Lower lobe of right lung (tissue), 2 donors: ENCODE results near the gene TRIM31. TPM values are rescaled to one million over a fixed set of nuclear protein-coding genes. Genes with fewer than 3 reads are reported as not detected.

ENCODE experiments used
- ATAC-seq, 2 donors: fragments of 200-7000 bp; cut with Tn5 transposase; one replicate each; pipeline ENCODE4 v1.9.1; 2020 to 2022; ENCODE audit warnings: mild to moderate bottlenecking in 2 of 2, moderate library complexity in 2 of 2
- DNase-seq: peaks from one replicate; pipeline ENCODE4 v3.0.0-alpha.2; 2020
- H3K27ac ChIP-seq: fragments of 200-600 bp; one replicate; pipeline ENCODE4 v1.8.0; 2022
- H3K27me3 ChIP-seq: fragments of 200-600 bp; one replicate; pipeline ENCODE4 v1.8.0; 2022; ENCODE audit warnings: low read depth
- H3K36me3 ChIP-seq: fragments of 200-600 bp; one replicate; pipeline ENCODE4 v1.8.0; 2022; ENCODE audit warnings: mild to moderate bottlenecking
- H3K4me1 ChIP-seq: fragments of 200-600 bp; one replicate; pipeline ENCODE4 v1.8.0; 2022
- H3K4me3 ChIP-seq: fragments of 200-600 bp; one replicate; pipeline ENCODE4 v1.8.0; 2022; ENCODE audit warnings: mild to moderate bottlenecking
- H3K9me3 ChIP-seq: fragments of 200-600 bp; one replicate; pipeline ENCODE4 v1.8.0; 2022
- CTCF ChIP-seq: fragments of 200-600 bp; IDR thresholded peaks from one replicate; pipeline ENCODE4 v1.8.0; 2022; ENCODE audit warnings: antibody characterized with exemption, mild to moderate bottlenecking
- intact Hi-C: fragments of 100-400 bp; cut with DNase I; formaldehyde crosslinking; loops from one replicate; pipeline ENCODE4 v1.11.0; 2022
- total RNA-seq: library from RNA; stranded (reverse); fragmentation: NEBNext Ultra II Directional; extraction: Animal tissue kit (Norgen Biotek cat#: 25700); gene quantifications from one replicate; pipeline ENCODE4 v1.2.1, GENCODE V29; 2021
- donor health status: DM: no; HTN: yes; CAD: no; lungs with severe emphysema.

TRIM31 gene
- total RNA-seq, 1 donor from 2014 or later, result 0.62 TPM

GRCh38 chr6:30151580-30151979 is 38.7 kb upstream of the TRIM31 start:
- H3K36me3 ChIP-seq, result no peaks in the 10 kb centered on the region
- intact Hi-C loops, result no loop called here
- H3K27ac ChIP-seq, result no peak overlapping the region
- DNase-seq (no peak), ATAC-seq (no peak)
- no peak overlapping the region for H3K4me3 ChIP-seq
- H3K9me3 ChIP-seq, result no peaks in the 10 kb centered on the region
- peaks cover 14% of the 10 kb centered on the region for H3K4me1 ChIP-seq
- peaks cover 11% of the 10 kb centered on the region for H3K27me3 ChIP-seq
- TF ChIP-seq CTCF, result no peak

- no peak for TF ChIP-seq CTCF
- peaks cover 16% of the 10 kb centered on the region for H3K27me3 ChIP-seq
- DNase-seq, result no peak
- H3K4me3 ChIP-seq, result no peak overlapping the region
- intact Hi-C loops, result no loop called here
- H3K36me3 ChIP-seq, result no peaks in the 10 kb centered on the region
- no peaks in the 10 kb centered on the region for H3K9me3 ChIP-seq
- ATAC-seq, result no peak
- H3K4me1 ChIP-seq, result peaks cover 6% of the 10 kb centered on the region
- H3K27ac ChIP-seq, result no peak overlapping the region
These were observed 37.9 kb upstream of the TRIM31 start for GRCh38 chr6:30150671-30151395.

GRCh38 chr6:30149858-30150550 is 37.1 kb upstream of the TRIM31 start:
- intact Hi-C loops, result no loop called here
- no peaks in the 10 kb centered on the region for H3K9me3 ChIP-seq
- H3K27me3 ChIP-seq, result peaks cover 17% of the 10 kb centered on the region
- DNase-seq (no peak), ATAC-seq (no peak)
- H3K4me1 ChIP-seq, result no peaks in the 10 kb centered on the region
- H3K4me3 ChIP-seq, result no peak overlapping the region
- H3K36me3 ChIP-seq, result no peaks in the 10 kb centered on the region
- no peak for TF ChIP-seq CTCF
- no peak overlapping the region for H3K27ac ChIP-seq

GRCh38 chr6:30149234-30149633 is 36.3 kb upstream of the TRIM31 start:
- ATAC-seq (no peak), DNase-seq (no peak)
- TF ChIP-seq CTCF, result no peak
- Histone ChIP-seq H3K4me1 (no peaks in the 10 kb centered on the region), H3K9me3 (no peaks in the 10 kb centered on the region), H3K27ac (no peak overlapping the region), H3K36me3 (no peaks in the 10 kb centered on the region), H3K4me3 (no peak overlapping the region), H3K27me3 (peaks cover 23% of the 10 kb centered on the region)
- intact Hi-C loops, result no loop called here

- no peak for DNase-seq
- Histone ChIP-seq H3K4me3 (no peak overlapping the region), H3K36me3 (no peaks in the 10 kb centered on the region), H3K27me3 (peaks cover 24% of the 10 kb centered on the region), H3K9me3 (no peaks in the 10 kb centered on the region), H3K4me1 (no peaks in the 10 kb centered on the region), H3K27ac (no peak overlapping the region)
- no peak for ATAC-seq
- intact Hi-C loops, result no loop called here
- TF ChIP-seq CTCF, result no peak
These were observed 34.2 kb upstream of the TRIM31 start for GRCh38 chr6:30147096-30147495.
